GM18909 (cell line): ENCODE data around the gene PTPRA.
"Not testable (repeated sequence)": the region's sequence is repeated elsewhere in the genome, so short reads cannot be mapped to it uniquely, and the experiment has no call there.

Experiments used
- ATAC-seq: cut with Tn5 transposase; IDR thresholded peaks from one replicate; pipeline ENCODE4 v1.9.1; 2021; ENCODE audit warnings: mild to moderate bottlenecking; ENCODE audit not compliant: unreplicated experiment, poor library complexity

Gene PTPRA, protein sequence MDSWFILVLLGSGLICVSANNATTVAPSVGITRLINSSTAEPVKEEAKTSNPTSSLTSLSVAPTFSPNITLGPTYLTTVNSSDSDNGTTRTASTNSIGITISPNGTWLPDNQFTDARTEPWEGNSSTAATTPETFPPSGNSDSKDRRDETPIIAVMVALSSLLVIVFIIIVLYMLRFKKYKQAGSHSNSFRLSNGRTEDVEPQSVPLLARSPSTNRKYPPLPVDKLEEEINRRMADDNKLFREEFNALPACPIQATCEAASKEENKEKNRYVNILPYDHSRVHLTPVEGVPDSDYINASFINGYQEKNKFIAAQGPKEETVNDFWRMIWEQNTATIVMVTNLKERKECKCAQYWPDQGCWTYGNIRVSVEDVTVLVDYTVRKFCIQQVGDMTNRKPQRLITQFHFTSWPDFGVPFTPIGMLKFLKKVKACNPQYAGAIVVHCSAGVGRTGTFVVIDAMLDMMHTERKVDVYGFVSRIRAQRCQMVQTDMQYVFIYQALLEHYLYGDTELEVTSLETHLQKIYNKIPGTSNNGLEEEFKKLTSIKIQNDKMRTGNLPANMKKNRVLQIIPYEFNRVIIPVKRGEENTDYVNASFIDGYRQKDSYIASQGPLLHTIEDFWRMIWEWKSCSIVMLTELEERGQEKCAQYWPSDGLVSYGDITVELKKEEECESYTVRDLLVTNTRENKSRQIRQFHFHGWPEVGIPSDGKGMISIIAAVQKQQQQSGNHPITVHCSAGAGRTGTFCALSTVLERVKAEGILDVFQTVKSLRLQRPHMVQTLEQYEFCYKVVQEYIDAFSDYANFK

DNA sequence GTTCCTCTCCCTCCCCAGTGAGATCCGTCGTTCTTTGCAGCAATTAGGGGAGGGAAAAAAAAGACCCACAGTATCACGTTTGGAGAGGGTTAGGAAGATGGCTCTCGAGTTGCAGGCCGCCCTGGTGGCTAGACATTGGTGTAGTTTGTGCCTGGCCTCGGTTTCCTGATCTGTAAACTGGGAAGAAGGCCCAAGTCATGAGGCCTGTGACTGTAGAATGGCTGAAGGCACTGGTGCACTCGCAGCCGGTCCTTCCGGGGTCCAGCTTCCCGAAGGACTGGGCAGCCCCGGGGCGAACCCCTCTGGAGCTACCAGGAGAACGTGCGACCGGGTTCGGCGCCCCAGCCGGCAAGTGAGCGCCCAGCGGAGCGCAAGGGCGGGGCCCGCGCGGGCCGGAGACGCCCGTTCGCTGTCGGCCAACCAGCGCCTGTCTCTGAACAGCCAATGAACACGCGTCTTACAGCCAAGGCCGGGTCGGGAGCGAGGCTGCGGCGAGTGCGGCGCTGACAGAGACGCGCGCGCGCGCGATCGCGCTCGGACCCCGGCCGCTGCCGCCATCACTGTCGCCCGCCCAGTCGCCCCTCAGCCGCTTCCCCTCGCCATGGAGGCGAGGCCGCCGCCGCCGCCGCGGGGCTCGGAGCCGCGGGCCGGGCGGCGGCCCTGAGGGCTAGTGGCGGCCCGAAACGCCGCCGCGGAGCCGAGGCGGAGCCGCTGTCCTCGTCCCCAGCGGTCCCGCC lies at the start of gene PTPRA:
PTPRA (plus strand) TSS at position 472 of the 737 bp plus-strand sequence. CDS start 90,797 bp downstream, outside the sequence.
- peak; percentile 88 for ATAC-seq

DNA sequence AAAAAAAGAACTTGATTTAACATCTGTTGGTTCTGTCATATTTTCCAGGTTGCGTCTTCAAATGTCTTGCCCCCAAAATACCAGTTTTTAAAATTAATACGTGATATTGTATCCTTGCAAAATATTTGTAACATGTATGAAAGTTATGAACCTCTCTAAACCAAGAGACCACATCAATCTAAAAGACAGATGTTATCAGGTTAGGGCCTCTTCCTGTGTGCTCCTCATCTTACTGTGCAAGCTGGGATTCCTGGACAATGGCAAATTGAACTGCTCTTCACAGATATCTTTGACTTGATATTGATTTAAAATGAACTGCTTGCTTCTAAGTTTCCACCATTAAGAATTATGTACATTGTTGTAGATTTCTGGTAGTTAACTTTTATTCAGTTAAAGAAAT lies 47.5 kb upstream of the PTPRA start:
- ATAC-seq = no peak

DNA sequence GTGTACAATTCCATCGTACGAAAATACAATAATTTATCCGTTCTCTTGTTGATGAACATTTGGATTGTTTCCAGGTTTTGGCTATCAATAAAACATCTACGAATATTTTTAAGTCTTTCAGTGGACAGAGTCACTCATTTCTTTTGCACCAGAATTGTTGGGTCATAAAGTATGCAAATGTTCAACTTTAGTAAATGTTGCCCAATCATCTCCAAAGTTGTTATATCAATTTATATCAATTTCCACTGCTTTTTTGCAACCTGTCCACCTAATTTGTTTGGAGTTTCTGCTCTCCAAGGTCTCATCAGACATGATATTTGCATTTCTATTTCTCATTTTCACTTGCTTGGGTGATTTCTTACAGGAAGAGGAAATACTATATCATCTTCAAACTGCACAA lies 46.6 kb upstream of the PTPRA start:
- no peak for ATAC-seq

DNA sequence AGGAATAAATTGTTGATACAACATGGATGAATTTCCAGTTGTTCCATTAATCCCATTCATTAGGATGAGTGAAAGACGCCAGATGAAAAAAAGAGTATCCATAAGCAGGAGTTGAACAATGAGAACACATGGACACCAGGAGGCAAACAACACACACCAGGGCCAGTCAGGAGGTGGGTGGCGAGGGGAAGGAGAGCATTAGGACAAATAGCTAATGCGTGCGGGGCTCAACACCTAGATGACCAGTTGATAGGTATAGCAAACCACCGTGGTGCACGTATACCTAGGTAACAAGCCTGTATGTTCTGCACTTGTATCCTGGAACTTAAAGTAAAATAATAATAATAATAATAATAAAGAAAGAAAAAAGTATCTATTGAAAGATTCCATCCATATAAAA lies 43.9 kb upstream of the PTPRA start:
- ATAC-seq = no peak

DNA sequence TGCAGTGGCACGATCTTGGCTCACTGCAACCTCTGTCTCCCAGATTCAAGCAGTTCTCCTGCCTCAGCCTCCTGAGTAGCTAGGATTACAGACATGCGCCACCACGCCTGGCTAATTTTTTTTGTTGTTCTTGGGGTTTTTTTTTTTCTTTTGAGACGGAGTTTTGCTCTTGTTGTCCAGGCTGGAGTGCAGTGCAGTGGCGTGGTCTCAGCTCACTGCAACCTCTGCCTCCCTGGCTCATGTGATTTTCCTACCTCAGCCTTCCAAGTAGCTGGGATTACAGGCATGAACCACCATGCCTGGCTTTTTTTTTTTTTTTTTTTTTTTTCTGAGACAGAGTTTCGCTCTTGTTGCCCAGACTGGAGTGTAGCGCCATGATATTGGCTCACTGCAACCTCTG lies 42.1 kb upstream of the PTPRA start:
- ATAC-seq = not testable (repeated sequence)

DNA sequence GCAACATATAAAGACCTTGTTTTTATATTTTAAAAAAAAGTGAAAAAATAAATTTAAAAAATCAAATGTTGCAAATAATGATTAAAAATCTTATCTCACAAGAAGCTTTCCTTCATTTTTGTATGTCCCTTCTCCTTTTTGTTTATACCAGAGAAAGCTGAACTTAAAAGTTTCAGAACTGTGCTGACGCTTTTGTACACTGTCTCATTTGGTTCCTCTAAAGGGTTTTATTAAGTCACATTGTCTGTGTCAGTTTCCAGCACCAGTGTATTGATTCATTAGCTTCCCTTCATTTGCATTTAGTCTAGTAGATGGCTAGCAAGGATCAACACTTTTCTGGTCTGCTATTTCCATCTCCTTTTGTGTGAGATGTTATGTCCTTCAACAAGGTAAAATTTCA lies 39.5 kb upstream of the PTPRA start:
- no peak for ATAC-seq

DNA sequence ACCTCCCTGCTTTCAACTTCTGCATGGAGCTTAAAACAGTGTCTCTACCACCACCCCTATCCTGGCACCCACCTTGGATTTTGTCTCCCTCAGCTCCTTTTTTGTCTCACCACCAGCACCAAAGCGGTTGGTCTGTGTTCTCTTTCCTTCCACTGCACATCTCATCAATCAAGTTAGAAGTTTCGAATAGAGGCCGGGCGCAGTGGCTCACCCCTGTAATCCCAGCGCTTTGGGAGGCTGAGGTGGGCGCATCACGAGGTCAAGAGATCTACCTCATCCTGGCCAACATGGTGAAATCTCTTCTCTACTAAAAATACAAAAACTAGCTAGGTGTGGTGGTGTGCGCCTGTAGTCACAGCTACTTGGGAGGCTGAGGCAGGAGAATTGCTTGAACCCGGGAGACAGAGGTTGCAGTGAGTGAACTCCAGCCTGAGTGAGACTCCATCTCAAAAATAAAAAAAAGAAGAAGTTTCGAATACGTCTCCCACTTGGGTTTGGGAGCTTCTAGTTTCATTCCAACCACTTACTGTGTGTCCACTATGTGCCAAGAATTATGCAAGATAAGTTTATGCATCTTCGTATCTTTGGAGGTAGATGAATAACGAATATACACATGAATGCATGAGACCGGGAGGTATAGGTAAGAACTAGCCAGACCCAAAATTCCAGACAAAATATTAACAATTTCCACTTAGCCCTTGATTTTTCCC lies 38.7 kb upstream of the PTPRA start:
- no peak for ATAC-seq

DNA sequence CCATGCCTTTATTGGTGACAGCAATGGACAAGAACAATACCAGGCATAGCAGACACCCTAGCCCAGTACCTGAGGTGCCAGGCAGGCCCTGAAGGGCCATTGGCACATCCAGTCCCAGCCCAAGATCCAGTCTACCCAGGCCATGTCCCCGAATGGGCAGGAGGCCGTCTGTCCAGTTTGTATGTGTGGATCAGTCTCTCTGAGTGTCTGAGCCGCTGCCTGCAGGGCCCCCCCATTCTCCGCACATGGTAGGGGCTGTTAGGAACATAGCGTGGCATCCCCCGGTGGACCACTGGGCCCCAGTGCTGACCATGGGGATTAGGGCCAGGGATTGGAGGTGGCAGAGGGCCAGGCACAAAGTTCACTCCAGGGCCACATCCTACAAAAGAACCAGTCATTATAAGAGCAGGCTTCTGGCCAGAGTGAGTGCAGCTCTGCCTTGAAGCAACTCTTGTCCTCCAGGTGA lies 37.9 kb upstream of the PTPRA start:
- ATAC-seq = no peak

DNA sequence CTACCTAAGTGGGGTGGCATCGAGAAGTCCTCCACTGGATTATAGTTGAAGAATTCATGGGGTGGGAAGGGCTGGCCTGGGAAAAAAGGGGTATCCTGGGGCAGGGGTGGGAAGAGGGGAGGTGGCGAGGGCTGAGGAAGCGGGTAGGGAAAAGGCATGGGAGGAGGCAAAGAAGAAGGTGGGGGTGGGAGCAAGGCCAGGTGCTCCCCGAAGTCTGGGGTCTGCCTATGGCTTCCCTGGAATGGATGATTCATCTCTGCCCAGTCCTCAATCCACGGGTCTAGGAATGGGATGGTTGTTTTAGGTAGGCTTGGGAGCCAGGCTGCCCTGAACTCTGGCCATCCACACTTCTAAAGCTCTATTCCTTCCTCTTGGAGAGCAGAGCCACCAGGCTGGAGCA lies 37.2 kb upstream of the PTPRA start:
- no peak for ATAC-seq

DNA sequence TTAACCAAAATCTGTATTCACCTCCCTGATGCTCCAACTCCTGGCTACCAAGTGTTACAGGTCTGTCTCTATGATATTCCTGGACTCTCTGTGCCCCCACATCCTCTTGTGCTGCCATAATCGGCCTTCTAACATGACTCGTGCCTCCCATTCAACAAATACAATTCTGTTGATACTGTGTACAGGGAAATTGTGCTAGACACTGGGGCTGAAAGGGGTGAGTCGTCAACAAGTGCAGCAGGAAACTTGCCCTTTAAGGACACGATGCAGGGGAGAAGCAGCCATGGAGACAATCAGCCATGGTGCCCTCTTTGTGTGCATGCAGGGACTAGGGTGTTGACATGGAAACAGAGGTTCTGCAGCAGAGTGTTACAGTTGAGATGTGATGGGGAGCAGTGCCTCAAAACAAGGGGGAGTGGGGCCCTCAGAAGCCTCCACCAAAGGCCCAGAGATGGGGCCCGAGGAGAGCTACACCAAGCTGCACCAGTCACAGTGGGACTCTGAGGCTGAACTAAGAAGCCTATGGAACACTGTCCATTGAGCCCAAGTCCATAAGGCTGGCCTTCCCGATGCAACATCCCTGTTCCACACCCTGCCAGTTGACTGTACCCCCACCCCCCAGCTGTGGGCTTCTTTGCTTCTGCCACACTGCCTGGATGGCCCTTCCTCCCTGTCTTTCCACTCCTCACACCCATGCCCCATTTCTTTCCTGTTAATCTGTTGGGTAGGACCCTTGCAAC lies 35.9 kb upstream of the PTPRA start:
- ATAC-seq = no peak

DNA sequence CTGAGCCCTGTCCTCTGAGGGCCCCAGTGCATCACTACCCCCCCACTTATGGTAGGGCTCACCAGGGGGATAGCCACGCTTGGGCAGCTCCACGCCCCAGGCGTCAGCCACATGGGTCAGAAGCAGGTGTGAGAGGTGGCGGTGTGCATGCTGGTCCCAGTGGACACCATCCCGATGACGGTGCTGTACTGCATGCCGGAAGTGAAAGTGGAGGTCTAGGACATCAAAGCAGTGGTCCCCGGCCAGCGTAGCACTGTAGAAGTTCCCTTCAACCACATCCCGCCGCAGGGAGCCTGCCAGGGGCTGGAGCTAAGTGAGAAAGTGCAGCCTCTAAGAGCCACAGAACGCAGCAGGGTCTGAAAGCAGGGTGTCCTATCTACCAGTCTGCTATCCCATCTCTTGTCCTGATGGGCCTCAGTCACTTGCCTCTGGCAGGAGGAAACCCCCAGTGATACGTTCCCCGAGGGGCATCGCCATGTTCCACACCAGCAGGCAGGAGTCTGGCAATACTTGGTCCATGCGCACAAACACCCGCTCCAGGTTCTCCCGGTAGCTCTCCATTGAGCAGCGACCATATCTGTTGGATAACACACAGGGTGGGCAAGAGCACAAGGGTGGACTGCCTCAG lies 35.0 kb upstream of the PTPRA start:
- ATAC-seq = no peak

DNA sequence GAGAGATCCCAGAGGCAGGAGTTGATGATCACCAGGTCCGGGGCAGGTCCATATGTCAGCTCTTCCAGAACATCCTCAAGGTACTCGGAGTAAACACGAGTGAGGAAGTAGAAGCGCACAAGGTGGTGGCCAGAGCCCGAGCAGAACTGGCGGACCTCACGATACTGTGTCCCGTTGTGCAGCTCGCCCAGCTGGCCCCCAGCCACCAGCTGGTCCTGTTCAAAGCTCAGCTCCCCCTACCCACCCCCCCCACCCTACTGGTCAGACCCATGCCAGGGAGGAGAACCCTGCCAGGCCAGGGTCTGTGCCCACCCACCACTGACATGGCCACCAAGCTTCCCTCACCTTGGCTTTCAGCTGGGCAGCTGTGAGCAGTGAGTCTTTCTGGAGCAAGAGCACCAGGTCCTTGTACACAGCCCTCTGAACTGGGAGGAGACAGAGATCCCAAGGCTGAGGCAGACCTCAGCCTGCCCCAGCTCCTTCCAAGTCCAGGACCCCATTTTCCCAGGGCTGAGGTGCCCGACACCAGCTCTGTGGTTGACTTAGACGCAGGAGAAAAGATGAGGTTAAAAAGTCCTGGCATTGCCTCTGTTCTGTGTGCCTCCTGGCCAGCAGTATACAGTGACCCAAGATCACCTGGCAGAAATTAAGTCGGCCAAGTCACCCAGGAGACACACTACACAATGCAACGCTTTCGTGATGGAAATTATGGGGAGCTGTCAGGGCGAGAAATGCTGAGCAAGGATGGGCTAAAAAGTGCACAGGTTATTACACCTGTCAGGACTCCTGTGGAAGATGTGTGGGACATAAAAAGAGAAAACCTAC lies 34.2 kb upstream of the PTPRA start:
- no peak for ATAC-seq

DNA sequence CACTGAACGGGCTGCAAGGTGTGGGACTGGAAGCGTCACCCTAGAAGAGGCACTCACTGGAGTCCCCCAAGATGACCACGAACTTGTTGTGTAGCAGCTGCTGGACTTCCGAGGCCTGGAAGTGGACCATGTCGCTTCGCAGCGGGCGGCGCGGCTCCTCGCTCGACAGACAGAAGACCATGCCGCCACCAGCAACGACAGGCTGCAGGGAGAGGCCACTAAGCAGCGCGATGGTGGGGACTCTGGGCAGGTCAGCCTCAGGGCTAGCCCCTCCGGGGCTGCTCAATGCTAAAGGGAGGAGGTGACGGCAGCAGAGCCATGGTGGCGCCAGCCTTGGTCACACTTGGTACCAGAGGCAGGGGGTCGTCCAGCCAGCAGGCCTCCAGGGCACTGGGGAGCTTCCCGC lies 33.5 kb upstream of the PTPRA start:
- no peak for ATAC-seq

DNA sequence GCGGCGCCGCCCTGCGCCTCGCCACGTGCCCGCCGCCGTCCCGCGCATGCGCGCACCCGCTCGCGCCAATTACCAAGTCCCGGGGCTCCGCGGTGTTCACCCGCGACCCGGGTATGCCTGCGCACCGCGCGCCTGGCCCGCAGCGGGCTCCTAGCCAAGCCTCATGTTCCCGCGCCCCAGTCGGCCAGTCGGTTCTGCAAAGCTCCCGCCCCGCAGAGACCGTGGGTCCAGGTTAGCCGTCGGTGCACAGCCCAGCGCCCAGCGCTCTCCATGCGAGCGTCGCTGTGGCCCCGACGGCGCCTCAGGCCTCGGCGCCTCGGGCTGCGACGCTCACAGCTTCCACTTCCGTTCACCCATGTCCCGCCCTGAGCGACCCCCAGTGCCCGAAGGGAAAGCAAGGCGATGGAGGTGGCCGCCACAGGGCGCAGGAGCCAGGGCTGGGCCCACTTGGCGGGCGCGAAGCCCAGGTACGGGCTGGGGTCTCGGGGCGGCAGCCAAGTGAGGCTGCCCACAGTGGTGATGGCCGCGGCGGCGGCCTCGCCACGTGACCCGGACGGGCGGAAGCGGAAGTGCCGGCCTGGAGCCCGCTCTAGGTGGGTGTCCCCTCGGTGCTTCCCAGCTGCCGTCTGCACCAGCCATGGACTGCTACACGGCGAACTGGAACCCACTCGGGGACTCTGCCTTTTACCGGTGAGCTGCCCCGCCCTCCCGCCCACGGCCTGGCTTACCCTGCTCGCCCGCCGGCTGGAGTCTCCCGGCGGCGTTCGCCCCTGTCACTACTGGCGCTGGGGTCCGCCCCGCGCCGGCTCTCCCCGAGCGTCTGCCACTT lies 32.9 kb upstream of the PTPRA start, which contains the start of the genes PCED1A and VPS16:
PCED1A (minus strand) TSS at position 518 of the 829 bp plus-strand sequence. CDS start 743 bp downstream, outside the sequence.
VPS16 (plus strand) TSS at position 608 of the 829 bp plus-strand sequence; CDS start at position 638, 30 bp downstream.
- peak; percentile 95 for ATAC-seq

DNA sequence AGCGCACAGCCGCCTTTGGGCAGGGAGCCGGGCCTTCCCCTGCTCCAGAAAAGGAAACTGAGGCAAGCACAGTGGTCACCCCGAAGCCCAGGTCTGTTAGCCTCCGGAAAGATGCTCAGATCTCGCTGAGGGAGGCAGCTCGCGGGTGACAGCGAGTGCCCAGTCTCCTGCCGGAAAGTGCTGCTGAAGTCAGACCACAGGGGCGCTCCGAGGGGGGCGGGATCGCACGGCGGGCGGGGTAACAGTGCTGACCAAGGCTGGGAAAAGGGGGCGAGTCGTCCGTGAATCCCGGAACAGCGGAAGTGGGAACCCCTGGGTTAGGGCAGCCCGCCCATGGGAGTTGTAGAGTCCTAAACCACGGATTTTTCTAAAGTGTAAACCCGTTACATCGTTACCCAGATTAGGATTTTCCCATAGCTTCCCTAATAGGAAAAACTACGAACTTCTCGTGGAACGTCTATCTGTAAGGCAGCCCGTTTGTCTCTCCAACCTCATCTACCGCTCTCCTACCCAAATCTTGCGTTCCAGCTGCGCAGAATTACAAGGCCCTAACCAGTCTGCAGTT lies 32.2 kb upstream of the PTPRA start:
- ATAC-seq = peak; percentile 46

DNA sequence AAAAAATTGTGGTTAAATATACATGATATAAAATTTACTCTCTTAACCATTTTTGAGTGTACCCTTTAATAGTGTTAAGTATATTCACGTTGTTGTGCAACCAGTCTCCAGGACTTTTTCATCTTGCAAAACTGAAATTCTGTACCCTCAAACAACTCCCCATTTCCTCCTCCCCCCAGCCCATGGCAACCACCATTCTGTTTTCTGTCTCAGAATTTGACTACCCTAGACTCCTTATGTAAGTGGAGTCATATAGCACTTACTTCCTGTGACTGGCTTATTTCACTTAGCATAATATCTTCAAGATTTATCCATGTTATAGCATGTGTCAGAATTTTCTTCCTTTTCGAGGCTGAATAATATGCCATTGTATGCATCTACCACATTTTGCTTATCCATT lies 27.7 kb upstream of the PTPRA start:
- ATAC-seq = no peak

DNA sequence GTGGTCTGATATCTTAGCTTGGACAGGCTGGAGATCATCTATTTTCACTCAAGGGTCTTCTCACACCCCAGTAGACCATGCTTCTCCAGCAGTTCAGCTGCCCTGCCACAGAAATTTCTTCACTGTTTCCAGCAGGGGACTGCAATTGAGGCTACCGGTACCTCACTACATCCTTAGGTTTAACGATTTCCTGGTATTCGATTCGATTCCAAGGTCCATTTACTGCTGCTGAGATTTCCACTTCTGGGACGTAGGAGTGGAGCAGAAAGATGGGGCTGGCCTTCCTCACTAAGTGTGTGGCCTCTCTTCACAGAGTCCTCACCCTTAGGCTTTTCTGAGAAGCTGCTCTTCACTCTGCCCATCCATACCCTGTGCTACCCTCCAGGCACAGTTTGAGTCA lies 26.6 kb upstream of the PTPRA start:
- ATAC-seq = no peak
